H9 (cell line): ENCODE results near the gene PCID2. TPM values are rescaled to one million over a fixed set of nuclear protein-coding genes. Genes with fewer than 3 reads are reported as not detected.

Experiments used
- DNase-seq: peaks from one replicate; pipeline ENCODE4 v3.0.0-alpha.2; 2017
- H2AFZ ChIP-seq: one replicate; pipeline ENCODE4 v1.6.1; 2013; ENCODE audit warnings: mild to moderate bottlenecking, low read length, control low read depth, moderate library complexity
- H2AK5ac ChIP-seq: 2 replicates; pipeline ENCODE4 v1.6.1; 2013; ENCODE audit warnings: low read length, control low read depth, mixed read lengths; ENCODE audit not compliant: insufficient read length
- H2BK120ac ChIP-seq: one replicate; pipeline ENCODE4 v1.6.1; 2013; ENCODE audit warnings: low read depth, mild to moderate bottlenecking, low read length, control low read depth, inconsistent platforms; ENCODE audit not compliant: poor library complexity, severe bottlenecking
- H2BK12ac ChIP-seq: 2 replicates; pipeline ENCODE4 v1.6.1; 2013; ENCODE audit warnings: low read length, control low read depth, mixed read lengths, low read depth; ENCODE audit not compliant: insufficient read length
- H2BK15ac ChIP-seq: 2 replicates; pipeline ENCODE4 v1.6.1; 2013; ENCODE audit warnings: low read depth, low read length, control low read depth
- H2BK20ac ChIP-seq: one replicate; pipeline ENCODE4 v1.6.1; 2013; ENCODE audit warnings: low read depth, mild to moderate bottlenecking, low read length, control low read depth, inconsistent platforms; ENCODE audit not compliant: poor library complexity, severe bottlenecking
- H2BK5ac ChIP-seq: 2 replicates; pipeline ENCODE4 v1.6.1; 2013; ENCODE audit warnings: low read length, control low read depth, mixed read lengths; ENCODE audit not compliant: insufficient read length
- H3K14ac ChIP-seq: 2 replicates; pipeline ENCODE4 v1.6.1; 2013; ENCODE audit warnings: low read length, control low read depth; ENCODE audit not compliant: insufficient read depth
- H3K18ac ChIP-seq: 2 replicates; pipeline ENCODE4 v1.6.1; 2013; ENCODE audit warnings: low read depth, mild to moderate bottlenecking, mixed read lengths, low read length, control low read depth; ENCODE audit not compliant: insufficient read length
- H3K23ac ChIP-seq: 2 replicates; pipeline ENCODE4 v1.6.1; 2013; ENCODE audit warnings: low read length, control low read depth, mixed read lengths, low read depth; ENCODE audit not compliant: insufficient read length
- H3K23me2 ChIP-seq: 2 replicates; pipeline ENCODE4 v1.6.1; 2013; ENCODE audit warnings: low read depth, mild to moderate bottlenecking, mixed read lengths, low read length, control low read depth; ENCODE audit not compliant: insufficient read length, poor library complexity, severe bottlenecking
- H3K27ac ChIP-seq: 2 replicates; pipeline ENCODE4 v1.5.1; 2013; ENCODE audit warnings: low read length, control low read depth, mixed read lengths, low read depth; ENCODE audit not compliant: insufficient read length
- H3K27me3 ChIP-seq: 2 replicates; pipeline ENCODE4 v1.6.1; 2013; ENCODE audit warnings: low read length, control low read depth, inconsistent platforms; ENCODE audit not compliant: insufficient read depth
- H3K4ac ChIP-seq: 2 replicates; pipeline ENCODE4 v1.6.1; 2013; ENCODE audit warnings: low read depth, mild to moderate bottlenecking, control low read depth, inconsistent platforms, low read length, moderate library complexity
- H3K4me1 ChIP-seq: 2 replicates; pipeline ENCODE4 v1.6.1; 2013; ENCODE audit warnings: low read length, control low read depth, inconsistent platforms; ENCODE audit not compliant: insufficient read depth
- H3K4me2 ChIP-seq: 2 replicates; pipeline ENCODE4 v1.6.1; 2013; ENCODE audit warnings: low read length, control low read depth, mixed read lengths; ENCODE audit not compliant: insufficient read length, insufficient read depth
- H3K56ac ChIP-seq: 2 replicates; pipeline ENCODE4 v1.6.1; 2013; ENCODE audit warnings: low read depth, mild to moderate bottlenecking, mixed read lengths, low read length, control low read depth; ENCODE audit not compliant: insufficient read length
- H3K79me1 ChIP-seq: 2 replicates; pipeline ENCODE4 v1.6.1; 2013; ENCODE audit warnings: low read depth, mild to moderate bottlenecking, moderate library complexity, low read length, control low read depth, inconsistent platforms; ENCODE audit not compliant: insufficient read depth, poor library complexity, severe bottlenecking
- H3K79me2 ChIP-seq: 2 replicates; pipeline ENCODE4 v1.6.1; 2013; ENCODE audit warnings: low read length, control low read depth, inconsistent platforms; ENCODE audit not compliant: insufficient read depth
- H3K9ac ChIP-seq: 2 replicates; pipeline ENCODE4 v1.6.1; 2013; ENCODE audit warnings: low read length, control low read depth, mixed read lengths; ENCODE audit not compliant: insufficient read length; ENCODE audit errors: extremely low read depth
- H3K9me3 ChIP-seq: one replicate; pipeline ENCODE4 v1.6.1; 2013; ENCODE audit warnings: low read depth, low read length, inconsistent platforms; ENCODE audit not compliant: control insufficient read depth
- H3T11ph ChIP-seq: one replicate; pipeline ENCODE4 v1.6.1; 2013; ENCODE audit warnings: mild to moderate bottlenecking, low read length, control low read depth, inconsistent platforms
- H4K20me1 ChIP-seq: one replicate; pipeline ENCODE4 v1.6.1; 2013; ENCODE audit not compliant: control insufficient read depth, insufficient read length, insufficient read depth
- H4K5ac ChIP-seq: 2 replicates; pipeline ENCODE4 v1.6.1; 2013; ENCODE audit warnings: low read depth, mild to moderate bottlenecking, mixed read lengths, low read length, control low read depth; ENCODE audit not compliant: insufficient read length
- H4K8ac ChIP-seq: replicated peaks from 2 replicates; pipeline ENCODE4 v1.6.1; 2013; ENCODE audit warnings: low read length, control low read depth, mixed read lengths, low read depth; ENCODE audit not compliant: insufficient read length
- H4K91ac ChIP-seq: 2 replicates; pipeline ENCODE4 v1.6.1; 2013; ENCODE audit warnings: low read depth, mild to moderate bottlenecking, moderate library complexity, mixed read lengths, low read length, control low read depth; ENCODE audit not compliant: insufficient read length
- H3K27ac Mint-ChIP-seq, 3 experiments: 2 replicates in 2 of 3; 3 replicates in 1 of 3; pipeline ENCODE4 v1.8.0; 2020 to 2021; ENCODE audit warnings: mixed read lengths in 3 of 3, mild to moderate bottlenecking in 1 of 3, moderate library complexity in 1 of 3
- H3K27me3 Mint-ChIP-seq: 2 replicates; pipeline ENCODE4 v1.8.0; 2021; ENCODE audit warnings: low read depth, mild to moderate bottlenecking, moderate library complexity, mixed read lengths
- H3K36me3 Mint-ChIP-seq, 3 experiments: 2 replicates in 2 of 3; 3 replicates in 1 of 3; pipeline ENCODE4 v1.8.0; 2020 to 2021; ENCODE audit warnings: low read depth in 3 of 3, mixed read lengths in 3 of 3; ENCODE audit not compliant: insufficient read depth in 1 of 3
- H3K4me1 Mint-ChIP-seq, 2 experiments: 2 replicates each; pipeline ENCODE4 v1.8.0; 2020; ENCODE audit warnings: mixed read lengths in 2 of 2
- H3K4me3 Mint-ChIP-seq, 2 experiments: 2 replicates in 1 of 2; 3 replicates in 1 of 2; pipeline ENCODE4 v1.8.0; 2020 to 2021; ENCODE audit warnings: mild to moderate bottlenecking in 2 of 2, mixed read lengths in 2 of 2, moderate library complexity in 1 of 2
- H3K9me3 Mint-ChIP-seq, 2 experiments: 2 replicates in 1 of 2; 3 replicates in 1 of 2; pipeline ENCODE4 v1.8.0; 2020; ENCODE audit warnings: mild to moderate bottlenecking in 2 of 2, mixed read lengths in 2 of 2, moderate library complexity in 1 of 2
- CTCF ChIP-seq: fragments of 200-600 bp; sonication (generic); conservative IDR thresholded peaks from 3 replicates; pipeline ENCODE4 v1.8.0; 2021; ENCODE audit warnings: antibody characterized with exemption, mild to moderate bottlenecking
- WGBS: extraction: QIAGEN DNeasy Blood & Tissue Kit; methylation state at CpG from one replicate; pipeline ENCODE4 v1.1.7; 2013; ENCODE audit warnings: missing lambda C conversion rate, low lambda C conversion rate, mixed read lengths; ENCODE audit not compliant: insufficient read length; ENCODE audit errors: extremely low coverage; 5-methylcytosine and 5-hydroxymethylcytosine counted together
- total RNA-seq: library from RNA; stranded (reverse); gene quantifications from 2 replicates; pipeline ENCODE4 v1.2.1, GENCODE V29; 2021

PCID2 gene
- total RNA-seq, 1 experiment from 2014 or later, result 66.0 TPM

GRCh38 chr13:113239357-113239756 is 30.9 kb upstream of the PCID2 start:
- Mint-ChIP-seq H3K27ac (no peak overlapping the region), H3K9me3 (no peaks in the 10 kb centered on the region), H3K4me3 (no peak overlapping the region), H3K36me3 (peaks cover 29 to 86% (median 64%) of the 10 kb centered on the region in 3 experiments; a peak in 6 of 7 replicates), H3K4me1 (peaks cover 13% of the 10 kb centered on the region in 2 experiments), H3K27me3 (no peaks in the 10 kb centered on the region)
- no peaks in the 10 kb centered on the region for H3K9me3 ChIP-seq
- no peak overlapping the region for H4K8ac ChIP-seq
- no peak overlapping the region for H2BK20ac ChIP-seq
- no peak overlapping the region for H2AFZ ChIP-seq
- H2BK15ac ChIP-seq, result no peak overlapping the region
- H3K27me3 ChIP-seq, result no peaks in the 10 kb centered on the region
- no peaks in the 10 kb centered on the region for H3K79me1 ChIP-seq
- no peak overlapping the region for H3K14ac ChIP-seq
- no peak overlapping the region for H3K4me2 ChIP-seq
- H2AK5ac ChIP-seq, result no peak overlapping the region
- no peak overlapping the region for H4K5ac ChIP-seq
- no peak overlapping the region for H3T11ph ChIP-seq
- H3K27ac ChIP-seq, result no peak overlapping the region
- no peak overlapping the region for H3K9ac ChIP-seq
- no peak overlapping the region for H2BK12ac ChIP-seq
- no peak overlapping the region for H3K56ac ChIP-seq
- H4K20me1 ChIP-seq, result peaks cover 2% of the 10 kb centered on the region
- no peaks in the 10 kb centered on the region for H3K23me2 ChIP-seq
- H3K23ac ChIP-seq, result no peak overlapping the region
- H3K18ac ChIP-seq, result no peak overlapping the region
- no peak overlapping the region for H2BK120ac ChIP-seq
- no peak overlapping the region for H2BK5ac ChIP-seq
- H3K79me2 ChIP-seq, result no peaks in the 10 kb centered on the region
- no peak for DNase-seq
- no peak overlapping the region for H4K91ac ChIP-seq
- peaks cover 3% of the 10 kb centered on the region; the same call in 1 of the 2 replicates for H3K4me1 ChIP-seq
- TF ChIP-seq CTCF, result no peak
- no peak overlapping the region for H3K4ac ChIP-seq
- WGBS, result no CpG with 5 or more reads among the region's 15 CpGs
